A549 (cell line): ENCODE data around the gene CELF1. TPM values are rescaled to one million over a fixed set of nuclear protein-coding genes. Genes with fewer than 3 reads are reported as not detected.

Experiments used
- ATAC-seq, 2 experiments: fragments of 200-7000 bp in 1 of 2; fragments of >200 bp in 1 of 2; cut with Nextera tagmentation in 1 of 2; cut with Tn5 transposase in 1 of 2; 3 replicates each; pipeline versions ENCODE4 v1.8.0 to v1.9.1; 2018 to 2020; ENCODE audit warnings: mild to moderate bottlenecking in 1 of 2, moderate library complexity in 1 of 2
- CTCF ChIA-PET: fragments of 300-600 bp; sonication (Branson Sonifier 250); formaldehyde crosslinking; extraction: SDS; loops from one replicate; lab custom pipeline; 2021; ENCODE audit warnings: antibody characterized with exemption, inconsistent platforms; lab: Yijun Ruan, JAX
- POLR2A ChIA-PET: fragments of 350-600 bp; formaldehyde crosslinking; extraction: SDS; loops from one replicate; lab custom pipeline; 2021; ENCODE audit warnings: antibody characterized with exemption, inconsistent platforms; lab: Yijun Ruan, JAX
- DNase-seq, 2 experiments: peaks; one replicate each; pipeline versions ENCODE4 v3.0.0 to v3.0.0-alpha.2; 2011 to 2016; ENCODE audit warnings: low read depth in 1 of 2, low spot score in 1 of 2
- FAIRE-seq: peaks from 2 replicates; lab custom pipeline; 2011; peaks lifted over from hg19 to GRCh38; lab: Jason Lieb, UNC
- H3K27ac ChIP-seq, 2 experiments: fragments of >200 bp; sonication (Bioruptor Twin); formaldehyde crosslinking; 3 replicates each; pipeline ENCODE4 v1.5.1; 2016 to 2017
- H3K4me1 ChIP-seq: fragments of >200 bp; sonication (Bioruptor Twin); formaldehyde crosslinking; 3 replicates; pipeline ENCODE4 v1.6.1; 2016
- H3K4me2 ChIP-seq: fragments of >200 bp; sonication (Bioruptor Twin); formaldehyde crosslinking; 3 replicates; pipeline ENCODE4 v1.6.1; 2016
- H3K4me3 ChIP-seq: fragments of >200 bp; sonication (Bioruptor Twin); formaldehyde crosslinking; 3 replicates; pipeline ENCODE4 v1.5.1; 2016
- H3K9me3 ChIP-seq: fragments of >200 bp; sonication (Bioruptor Twin); formaldehyde crosslinking; 3 replicates; pipeline ENCODE4 v1.6.1; 2016
- CBX2 ChIP-seq: fragments of 200-600 bp; sonication (generic); IDR thresholded peaks from 2 replicates; pipeline ENCODE4 v1.6.1; 2016; ENCODE audit warnings: low read depth, mild to moderate bottlenecking, borderline replicate concordance
- CBX8 ChIP-seq: fragments of 200-600 bp; sonication (generic); IDR thresholded peaks from 2 replicates; pipeline ENCODE4 v1.6.1; 2016
- CEBPB ChIP-seq, 2 experiments: fragments of >200 bp in 1 of 2; sonication (Bioruptor Twin) in 1 of 2; formaldehyde crosslinking in 1 of 2; IDR thresholded peaks; 2 replicates each; pipeline ENCODE4 v1.6.1; 2012 to 2016
- CHD2 ChIP-seq: fragments of 150-350 bp; IDR thresholded peaks from 2 replicates; pipeline ENCODE4 v1.6.1; 2014; ENCODE audit warnings: low read length; ENCODE audit not compliant: partially characterized antibody
- EHMT2 ChIP-seq: fragments of 200-600 bp; sonication (generic); IDR thresholded peaks from 2 replicates; pipeline ENCODE4 v1.6.1; 2016; ENCODE audit warnings: antibody characterized with exemption, low read depth, mild to moderate bottlenecking, moderate library complexity
- EP300 ChIP-seq, 2 experiments: fragments of >200 bp; sonication (Bioruptor Twin); formaldehyde crosslinking; IDR thresholded peaks; 2 replicates in 1 of 2; 3 replicates in 1 of 2; pipeline ENCODE4 v1.6.1; 2016 to 2017
- ESRRA ChIP-seq: fragments of 150-350 bp; IDR thresholded peaks from 2 replicates; pipeline ENCODE4 v1.6.1; 2014; ENCODE audit warnings: mild to moderate bottlenecking, low read length, borderline replicate concordance
- FOXS1 ChIP-seq: fragments of 250-450 bp; sonication (Bioruptor Pico); IDR thresholded peaks from 2 replicates; pipeline ENCODE4 v1.5.0; 2020; ENCODE audit warnings: mild to moderate bottlenecking, moderate library complexity
- HOXB13 ChIP-seq: fragments of 250-450 bp; sonication (Bioruptor Pico); IDR thresholded peaks from 2 replicates; pipeline ENCODE4 v1.5.0; 2020; ENCODE audit warnings: low read depth, mild to moderate bottlenecking, moderate library complexity
- JUN ChIP-seq, 2 experiments: fragments of >200 bp; sonication (Bioruptor Twin); formaldehyde crosslinking; IDR thresholded peaks; 2 replicates in 1 of 2; 3 replicates in 1 of 2; pipeline ENCODE4 v1.6.1; 2016 to 2017
- JUNB ChIP-seq: fragments of >200 bp; sonication (Bioruptor Twin); formaldehyde crosslinking; IDR thresholded peaks from 2 replicates; pipeline ENCODE4 v1.6.1; 2016
- KDM1A ChIP-seq: fragments of 200-600 bp; sonication (generic); IDR thresholded peaks from 2 replicates; pipeline ENCODE4 v1.6.1; 2016; ENCODE audit warnings: low read depth, mild to moderate bottlenecking
- KDM5A ChIP-seq: fragments of 200-600 bp; sonication (generic); IDR thresholded peaks from 2 replicates; pipeline ENCODE4 v1.6.1; 2016; ENCODE audit warnings: antibody characterized with exemption, mild to moderate bottlenecking
- NR3C1 ChIP-seq: fragments of >200 bp; sonication (Bioruptor Twin); formaldehyde crosslinking; IDR thresholded peaks from 3 replicates; pipeline ENCODE4 v1.6.1; 2017
- POLR2A ChIP-seq: IDR thresholded peaks from 2 replicates; pipeline ENCODE4 v1.6.1; 2012; ENCODE audit warnings: mild to moderate bottlenecking, low read length
- POLR2AphosphoS2 ChIP-seq: conservative IDR thresholded peaks from 2 replicates; pipeline ENCODE4 v1.6.1; 2012; ENCODE audit warnings: low read length, improper control_type of control experiment, inconsistent platforms
- RARB ChIP-seq: fragments of 250-450 bp; sonication (Bioruptor Pico); IDR thresholded peaks from 2 replicates; pipeline ENCODE4 v1.8.0; 2021; ENCODE audit warnings: mild to moderate bottlenecking, moderate library complexity
- RCOR1 ChIP-seq: fragments of 150-350 bp; IDR thresholded peaks from 2 replicates; pipeline ENCODE4 v1.6.1; 2014; ENCODE audit warnings: antibody characterized with exemption, low read length, low read depth
- RNF2 ChIP-seq: fragments of 200-600 bp; sonication (generic); IDR thresholded peaks from 2 replicates; pipeline ENCODE4 v1.6.1; 2016; ENCODE audit warnings: low read depth, mild to moderate bottlenecking, antibody characterized with exemption, moderate library complexity, borderline replicate concordance
- ZC3H11A ChIP-seq: fragments of 450-650 bp; IDR thresholded peaks from 2 replicates; pipeline ENCODE4 v1.6.1; 2014; ENCODE audit warnings: antibody characterized with exemption, mild to moderate bottlenecking
- ZFP36 ChIP-seq: fragments of 450-650 bp; IDR thresholded peaks from 2 replicates; pipeline ENCODE4 v1.6.1; 2014; ENCODE audit warnings: borderline replicate concordance; ENCODE audit not compliant: partially characterized antibody
- ZNF302 ChIP-seq: fragments of 250-450 bp; sonication (Bioruptor Pico); IDR thresholded peaks from 2 replicates; pipeline ENCODE4 v1.9.0; 2021; ENCODE audit warnings: inconsistent platforms, mild to moderate bottlenecking, moderate library complexity
- ZSCAN20 ChIP-seq: fragments of 250-450 bp; sonication (Bioruptor Pico); IDR thresholded peaks from 2 replicates; pipeline ENCODE4 v1.8.0; 2022; ENCODE audit warnings: mild to moderate bottlenecking, moderate library complexity
- WGBS: methylation state at CpG from one replicate; pipeline ENCODE4 v1.1.6; 2017; ENCODE audit errors: missing lambda C conversion rate; 5-methylcytosine and 5-hydroxymethylcytosine counted together
- polyA plus RNA-seq, 4 experiments: library from polyadenylated mRNA; depleted of rRNA in 3 of 4; stranded (reverse); fragments of >200 nt; fragmentation: RNase III in 1 of 4; extraction: RNeasy Plus Mini Kit Qiagen cat#74134 plus additional on column Dnase treatment in 1 of 4; gene quantifications; 2 replicates in 3 of 4; 3 replicates in 1 of 4; pipeline ENCODE4 v1.2.3, GENCODE V29; 2011 to 2017
- TF ChIP-seq, protein P1 (sequence below): IDR thresholded peaks from 2 replicates; pipeline ENCODE4 v1.6.1; 2012; ENCODE audit warnings: low read depth, borderline replicate concordance
- TF ChIP-seq, protein P2 (sequence below): fragments of >200 bp; sonication (Bioruptor Twin); formaldehyde crosslinking; IDR thresholded peaks from 2 replicates; pipeline ENCODE4 v1.6.1; 2016
- TF ChIP-seq, protein P3 (sequence below): IDR thresholded peaks from 2 replicates; pipeline ENCODE4 v1.6.1; 2012
- TF ChIP-seq, protein P4 (sequence below): fragments of 150-350 bp; IDR thresholded peaks from 2 replicates; pipeline ENCODE4 v1.6.1; 2014; ENCODE audit warnings: low read depth, mild to moderate bottlenecking, low read length
- TF ChIP-seq, protein P5 (sequence below): fragments of >200 bp; sonication (Bioruptor Twin); formaldehyde crosslinking; IDR thresholded peaks from 3 replicates; pipeline ENCODE4 v1.5.1; 2016

The CELF1 gene
- polyA plus RNA-seq, 2 of the 4 experiments (the other 2 are of a cell fraction), result 53.8 to 138 TPM

DNA sequence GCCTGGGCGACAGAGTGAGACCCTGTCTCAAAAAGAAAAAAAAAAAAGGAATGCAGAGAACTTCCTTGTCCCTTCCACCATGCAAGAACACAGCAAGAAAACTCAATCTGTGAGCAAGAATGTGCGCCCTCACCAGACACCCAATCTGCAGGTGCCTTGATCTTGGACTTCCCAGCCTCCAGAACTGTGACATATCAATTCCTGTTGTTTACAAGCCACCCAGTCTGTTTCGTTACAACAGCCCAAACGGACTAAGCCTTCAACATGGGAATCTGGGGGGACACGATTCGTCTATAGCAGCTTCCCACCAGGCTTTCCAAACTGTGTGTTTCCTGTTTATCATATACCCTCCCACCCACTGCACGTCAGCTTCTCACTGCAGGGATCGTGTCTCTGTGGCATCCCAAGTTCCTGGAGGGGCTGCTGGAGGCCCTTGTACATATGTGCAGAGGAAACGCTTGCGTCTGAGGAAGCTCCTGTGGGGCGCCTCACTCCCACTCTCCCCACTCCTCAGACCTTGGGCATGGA lies 115.7 kb downstream of the CELF1 start:
- H3K4me2 ChIP-seq, result no peak overlapping the region
- no peaks in the 10 kb centered on the region; the same call in 2 of the 3 replicates for H3K9me3 ChIP-seq
- ChIA-PET POLR2A (no interaction called here), CTCF (interaction anchor here (1.3 to 1.6 kb wide), 3 partner anchors 8 to 25 kb away, joined by 4 read pairs; no protein-coding TSS in a partner anchor)
- H3K4me3 ChIP-seq, result no peak overlapping the region
- 87% methylated on average over 11 of the region's 11 CpGs for WGBS
- H3K27ac ChIP-seq, result no peak overlapping the region
- no peak for FAIRE-seq
- DNase-seq, result no peak
- H3K4me1 ChIP-seq, result no peaks in the 10 kb centered on the region
- no peak for ATAC-seq
- TF ChIP-seq RCOR1 (no peak), POLR2A (no peak), ESRRA (no peak), CEBPB (IDR thresholded peaks at IDR 0.05) (no peak), CBX2 (no peak), CHD2 (no peak), CBX8 (no peak), JUN (IDR thresholded peaks at IDR 0.05) (no peak), HOXB13 (CRISPR knock-in tag) (no peak), NR3C1 (no peak), KDM5A (no peak), FOXS1 (CRISPR knock-in tag) (no peak), ZNF302 (CRISPR knock-in tag) (no peak), RARB (CRISPR knock-in tag) (no peak), EHMT2 (no peak), ZSCAN20 (no peak)
- TF ChIP-seq, protein P1, sequence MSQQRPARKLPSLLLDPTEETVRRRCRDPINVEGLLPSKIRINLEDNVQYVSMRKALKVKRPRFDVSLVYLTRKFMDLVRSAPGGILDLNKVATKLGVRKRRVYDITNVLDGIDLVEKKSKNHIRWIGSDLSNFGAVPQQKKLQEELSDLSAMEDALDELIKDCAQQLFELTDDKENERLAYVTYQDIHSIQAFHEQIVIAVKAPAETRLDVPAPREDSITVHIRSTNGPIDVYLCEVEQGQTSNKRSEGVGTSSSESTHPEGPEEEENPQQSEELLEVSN, result no peak
- TF ChIP-seq, protein P2, sequence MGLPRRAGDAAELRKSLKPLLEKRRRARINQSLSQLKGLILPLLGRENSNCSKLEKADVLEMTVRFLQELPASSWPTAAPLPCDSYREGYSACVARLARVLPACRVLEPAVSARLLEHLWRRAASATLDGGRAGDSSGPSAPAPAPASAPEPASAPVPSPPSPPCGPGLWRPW, result no peak

DNA sequence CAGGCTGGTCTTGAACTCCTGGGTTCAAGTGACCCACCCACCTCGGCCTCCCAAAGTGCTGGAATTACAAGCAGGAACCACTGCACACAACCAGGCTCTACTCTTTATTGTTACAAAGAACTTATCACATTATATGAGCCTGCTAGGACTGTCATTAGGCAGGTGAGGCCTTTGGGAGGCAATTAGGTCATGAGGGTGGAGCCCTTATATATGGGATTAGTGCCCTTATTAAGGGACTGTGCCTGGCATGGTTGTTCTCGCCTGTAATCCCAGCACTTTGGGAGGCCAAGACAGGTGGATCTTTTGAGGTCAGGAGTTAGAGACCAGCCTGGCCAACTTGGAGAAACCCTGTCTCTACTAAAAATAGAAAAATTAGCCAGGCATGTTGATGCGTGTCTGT lies 116.2 kb downstream of the CELF1 start:
- FAIRE-seq, result no peak
- Histone ChIP-seq H3K9me3 (no peaks in the 10 kb centered on the region; the same call in 2 of the 3 replicates), H3K4me2 (no peak overlapping the region), H3K4me1 (no peaks in the 10 kb centered on the region), H3K4me3 (no peak overlapping the region), H3K27ac (no peak overlapping the region)
- WGBS, result 62% methylated on average over 3 of the region's 3 CpGs
- TF ChIP-seq JUNB, result no peak
- no peak for TF ChIP-seq ZC3H11A
- TF ChIP-seq POLR2AphosphoS2, result no peak
- no peak for TF ChIP-seq KDM1A
- TF ChIP-seq EP300 (IDR thresholded peaks at IDR 0.05), result no peak
- TF ChIP-seq RNF2, result no peak
- TF ChIP-seq, protein P3, sequence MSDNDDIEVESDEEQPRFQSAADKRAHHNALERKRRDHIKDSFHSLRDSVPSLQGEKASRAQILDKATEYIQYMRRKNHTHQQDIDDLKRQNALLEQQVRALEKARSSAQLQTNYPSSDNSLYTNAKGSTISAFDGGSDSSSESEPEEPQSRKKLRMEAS, result no peak
- TF ChIP-seq ZFP36, result no peak
- TF ChIP-seq JUN (IDR thresholded peaks at IDR 0.05), result no peak
- TF ChIP-seq CEBPB (IDR thresholded peaks at IDR 0.05), result no peak
- TF ChIP-seq RARB (CRISPR knock-in tag), result no peak
- TF ChIP-seq, protein P4, sequence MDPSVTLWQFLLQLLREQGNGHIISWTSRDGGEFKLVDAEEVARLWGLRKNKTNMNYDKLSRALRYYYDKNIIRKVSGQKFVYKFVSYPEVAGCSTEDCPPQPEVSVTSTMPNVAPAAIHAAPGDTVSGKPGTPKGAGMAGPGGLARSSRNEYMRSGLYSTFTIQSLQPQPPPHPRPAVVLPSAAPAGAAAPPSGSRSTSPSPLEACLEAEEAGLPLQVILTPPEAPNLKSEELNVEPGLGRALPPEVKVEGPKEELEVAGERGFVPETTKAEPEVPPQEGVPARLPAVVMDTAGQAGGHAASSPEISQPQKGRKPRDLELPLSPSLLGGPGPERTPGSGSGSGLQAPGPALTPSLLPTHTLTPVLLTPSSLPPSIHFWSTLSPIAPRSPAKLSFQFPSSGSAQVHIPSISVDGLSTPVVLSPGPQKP, result no peak
- no peak for TF ChIP-seq CBX2
- no peak for TF ChIP-seq FOXS1 (CRISPR knock-in tag)
- no peak for TF ChIP-seq EHMT2
- TF ChIP-seq, protein P5, sequence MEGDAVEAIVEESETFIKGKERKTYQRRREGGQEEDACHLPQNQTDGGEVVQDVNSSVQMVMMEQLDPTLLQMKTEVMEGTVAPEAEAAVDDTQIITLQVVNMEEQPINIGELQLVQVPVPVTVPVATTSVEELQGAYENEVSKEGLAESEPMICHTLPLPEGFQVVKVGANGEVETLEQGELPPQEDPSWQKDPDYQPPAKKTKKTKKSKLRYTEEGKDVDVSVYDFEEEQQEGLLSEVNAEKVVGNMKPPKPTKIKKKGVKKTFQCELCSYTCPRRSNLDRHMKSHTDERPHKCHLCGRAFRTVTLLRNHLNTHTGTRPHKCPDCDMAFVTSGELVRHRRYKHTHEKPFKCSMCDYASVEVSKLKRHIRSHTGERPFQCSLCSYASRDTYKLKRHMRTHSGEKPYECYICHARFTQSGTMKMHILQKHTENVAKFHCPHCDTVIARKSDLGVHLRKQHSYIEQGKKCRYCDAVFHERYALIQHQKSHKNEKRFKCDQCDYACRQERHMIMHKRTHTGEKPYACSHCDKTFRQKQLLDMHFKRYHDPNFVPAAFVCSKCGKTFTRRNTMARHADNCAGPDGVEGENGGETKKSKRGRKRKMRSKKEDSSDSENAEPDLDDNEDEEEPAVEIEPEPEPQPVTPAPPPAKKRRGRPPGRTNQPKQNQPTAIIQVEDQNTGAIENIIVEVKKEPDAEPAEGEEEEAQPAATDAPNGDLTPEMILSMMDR, result no peak
- DNase-seq, result no peak
- no peak for ATAC-seq
- CTCF ChIA-PET, result interaction anchor here (1.3 to 1.6 kb wide), 2 partner anchors 9 to 24 kb away, joined by 4 read pairs; no protein-coding TSS in a partner anchor
- POLR2A ChIA-PET, result no interaction called here
